DMS 273 (cell line): ENCODE measurements around the gene RIMS3.
"Not testable (repeated sequence)": the region's sequence is repeated elsewhere in the genome, so short reads cannot be mapped to it uniquely, and the experiment has no call there.

Source experiments
- DNase-seq: peaks from one replicate; lab custom pipeline; 2025; ENCODE audit not compliant: unreplicated experiment; lab: John Stamatoyannopoulos, UW

The RIMS3 gene

DNA sequence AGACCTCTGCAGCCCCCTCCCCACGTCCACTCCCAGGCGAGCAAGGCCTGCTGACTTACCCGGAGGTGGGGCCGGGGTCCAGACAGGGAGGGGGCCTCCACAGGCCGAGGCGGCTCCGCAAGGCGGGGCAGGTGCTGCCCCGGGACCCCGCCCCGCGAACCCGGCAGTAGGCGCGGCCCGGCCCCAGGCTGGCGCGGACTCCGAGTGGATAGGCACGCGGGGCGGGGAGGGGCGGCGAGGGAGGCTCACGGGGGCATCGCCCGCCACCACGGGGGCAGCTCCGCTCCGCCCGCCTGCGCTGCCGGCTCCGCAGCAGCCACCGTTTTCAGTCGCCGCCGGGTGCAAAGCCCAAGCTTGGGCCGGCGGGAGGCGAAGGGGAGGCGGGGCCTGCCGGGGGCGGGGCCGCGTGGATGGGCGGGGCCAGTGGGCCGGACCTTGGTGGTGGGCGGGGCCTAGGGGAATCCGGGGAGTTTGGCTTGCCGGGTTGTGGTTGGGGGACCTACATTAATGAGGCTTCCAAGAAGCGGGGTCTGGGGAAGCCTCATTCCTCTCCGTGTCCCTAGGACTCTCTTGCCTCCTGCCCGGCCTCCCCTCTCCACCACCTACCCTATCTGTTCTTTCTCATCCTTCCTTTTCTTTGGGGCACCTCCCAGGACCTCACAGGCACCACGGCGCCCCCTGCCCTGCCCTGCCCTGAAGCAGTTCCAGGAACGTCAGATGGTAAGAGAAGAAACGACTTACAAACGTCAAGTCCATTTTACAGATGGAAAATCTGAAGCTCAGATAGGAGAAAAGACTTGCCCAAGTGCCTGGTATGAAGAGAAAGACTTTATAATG is at the start of gene RIMS3:
Gene RIMS3, minus strand, starts transcription at position 348 of the 837 bp plus-strand sequence. CDS start 23,757 bp downstream, outside the sequence.
- peak; percentile 100 for DNase-seq

DNA sequence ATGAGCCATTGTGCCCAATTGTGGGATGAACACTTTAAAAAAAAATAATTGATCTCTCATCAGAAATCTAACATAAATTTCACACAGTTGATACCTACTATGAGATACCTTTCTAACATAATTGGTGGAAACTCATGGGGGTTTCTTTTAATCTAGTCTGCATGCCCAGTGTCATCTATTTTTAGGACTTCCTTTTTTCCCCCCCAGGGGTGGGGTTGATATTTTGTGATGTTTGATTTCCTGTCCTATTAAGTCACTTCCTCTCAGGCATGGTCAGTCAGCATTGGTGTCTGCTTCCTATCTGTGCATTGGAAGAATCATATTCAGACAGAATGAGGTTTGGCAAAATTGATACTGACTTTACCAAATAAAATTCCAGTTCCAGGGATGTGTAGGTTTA is 47.5 kb upstream of the RIMS3 start:
- DNase-seq: no peak

DNA sequence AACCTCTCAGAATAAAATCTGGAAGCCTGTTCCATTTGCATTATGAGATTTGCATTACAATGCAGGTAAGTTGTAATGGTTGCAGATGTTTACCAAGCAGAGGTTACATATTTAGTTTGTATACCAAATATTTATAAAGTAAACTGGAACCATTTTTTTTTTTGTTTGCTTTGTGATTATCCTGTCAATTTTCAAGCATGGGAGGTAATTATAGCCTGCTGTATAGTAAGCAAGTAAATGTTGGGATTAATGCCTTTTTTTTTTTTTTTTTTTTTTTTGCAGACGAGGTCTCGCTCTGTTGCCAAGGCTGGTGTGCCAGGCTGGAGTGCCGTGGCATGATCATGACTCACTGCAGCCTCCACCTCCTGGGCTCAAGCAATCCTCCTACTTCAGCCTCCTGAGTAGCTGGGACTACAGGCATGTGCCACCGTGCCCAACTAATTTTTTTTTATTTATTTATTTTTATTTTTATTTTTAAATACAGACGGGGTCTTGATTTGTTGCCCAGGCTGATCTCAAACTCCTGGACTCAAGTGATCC is 47.0 kb upstream of the RIMS3 start:
- DNase-seq: no peak

DNA sequence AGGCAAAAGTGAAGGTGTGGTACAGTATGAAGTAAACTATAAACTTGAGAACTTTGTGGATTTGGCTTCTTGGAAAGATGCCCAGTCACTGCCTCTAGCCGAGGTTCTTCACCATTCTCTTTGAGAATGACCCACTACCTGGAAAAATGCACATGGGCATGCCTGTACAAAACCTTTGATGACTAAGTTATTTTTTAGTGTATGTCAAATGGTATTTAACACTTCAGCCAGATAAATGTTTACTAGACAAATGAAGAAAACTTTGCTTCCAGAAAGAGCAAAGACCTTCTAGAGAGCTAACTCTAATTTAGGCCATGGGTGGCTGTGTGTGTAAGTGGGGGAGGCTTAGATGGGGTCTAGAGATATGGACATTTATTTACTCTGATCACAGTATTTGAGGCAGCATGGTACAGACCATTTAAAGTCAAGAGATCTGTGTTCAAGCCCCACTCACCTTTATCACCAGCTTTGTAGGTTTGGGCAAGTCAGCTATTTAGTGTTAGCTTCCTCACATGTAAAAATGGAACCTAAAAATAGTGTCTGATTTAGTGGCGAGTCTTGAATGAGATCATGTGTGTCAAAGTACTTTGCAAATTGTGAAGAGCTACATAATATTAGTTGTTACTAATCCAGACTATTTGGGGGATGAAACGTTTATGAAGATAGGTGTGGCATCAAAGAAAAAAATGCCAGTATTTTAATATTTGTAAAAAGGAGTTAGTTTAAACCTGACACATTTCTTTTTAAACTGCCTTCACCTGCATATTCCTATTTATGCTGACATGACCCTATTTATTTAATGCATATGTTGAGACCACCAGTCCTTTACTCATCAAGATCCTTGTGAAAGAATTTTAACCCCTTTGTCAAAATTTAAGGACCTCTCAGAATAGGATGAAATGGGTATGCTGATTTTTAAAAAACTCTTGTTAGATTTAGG is 46.3 kb upstream of the RIMS3 start:
- DNase-seq: peak; percentile 98

DNA sequence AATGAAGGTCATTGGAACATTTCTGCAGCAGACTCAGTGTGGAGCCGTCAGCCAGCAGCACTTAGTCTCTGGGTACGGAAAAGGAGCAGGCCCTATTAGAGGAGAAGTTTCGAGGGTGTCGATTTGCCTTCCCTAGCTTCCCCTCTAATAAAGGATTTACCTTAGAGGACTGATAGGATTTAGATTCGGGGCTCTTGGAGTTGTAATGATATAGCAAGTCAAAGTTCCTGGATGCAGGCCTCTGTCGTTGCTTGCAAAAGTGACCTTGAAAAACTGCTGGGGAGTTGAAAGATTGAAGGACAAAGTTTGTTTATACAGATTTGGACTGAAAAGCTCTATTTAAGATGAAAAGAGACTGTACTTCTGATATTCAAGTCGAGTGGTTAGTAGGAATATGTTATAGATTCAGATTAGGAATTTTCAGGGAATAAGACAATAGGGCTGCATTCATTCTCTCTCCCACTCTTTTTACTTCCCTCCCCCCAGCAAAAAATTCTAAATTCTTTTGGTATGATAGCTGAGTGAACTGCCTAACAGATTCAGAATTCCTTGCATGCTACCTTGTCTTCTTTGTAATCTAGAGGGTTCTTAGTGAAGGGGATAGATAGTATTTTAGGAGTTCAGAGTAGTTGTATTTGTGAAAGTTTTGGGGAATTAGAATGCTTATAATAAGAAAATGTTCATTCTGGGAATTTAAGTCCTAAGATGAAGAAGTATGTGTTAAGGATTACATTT is 45.3 kb upstream of the RIMS3 start:
- peak; percentile 92 for DNase-seq

DNA sequence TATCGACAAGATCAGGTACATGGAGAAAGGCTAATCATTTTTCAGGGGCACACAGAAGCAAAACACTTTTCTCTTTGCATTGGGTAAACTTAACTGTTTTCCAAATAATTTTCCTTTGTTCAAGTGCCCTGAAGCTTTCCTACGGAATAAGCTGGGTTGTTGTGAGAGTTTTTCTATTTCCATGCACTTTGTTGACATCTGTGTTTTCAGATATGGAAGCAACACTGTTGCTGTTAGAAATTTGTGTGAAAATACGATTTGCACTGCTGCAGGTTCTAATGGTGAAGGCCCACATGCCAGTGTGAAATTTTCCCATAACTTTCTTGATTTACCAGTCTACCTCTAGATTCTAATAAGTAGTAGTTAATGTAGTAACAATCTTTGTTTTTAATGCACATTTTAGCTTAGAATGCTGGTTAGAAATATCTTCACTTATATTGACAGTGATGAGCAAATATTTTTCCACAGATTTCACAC is 44.4 kb upstream of the RIMS3 start:
- no peak for DNase-seq

DNA sequence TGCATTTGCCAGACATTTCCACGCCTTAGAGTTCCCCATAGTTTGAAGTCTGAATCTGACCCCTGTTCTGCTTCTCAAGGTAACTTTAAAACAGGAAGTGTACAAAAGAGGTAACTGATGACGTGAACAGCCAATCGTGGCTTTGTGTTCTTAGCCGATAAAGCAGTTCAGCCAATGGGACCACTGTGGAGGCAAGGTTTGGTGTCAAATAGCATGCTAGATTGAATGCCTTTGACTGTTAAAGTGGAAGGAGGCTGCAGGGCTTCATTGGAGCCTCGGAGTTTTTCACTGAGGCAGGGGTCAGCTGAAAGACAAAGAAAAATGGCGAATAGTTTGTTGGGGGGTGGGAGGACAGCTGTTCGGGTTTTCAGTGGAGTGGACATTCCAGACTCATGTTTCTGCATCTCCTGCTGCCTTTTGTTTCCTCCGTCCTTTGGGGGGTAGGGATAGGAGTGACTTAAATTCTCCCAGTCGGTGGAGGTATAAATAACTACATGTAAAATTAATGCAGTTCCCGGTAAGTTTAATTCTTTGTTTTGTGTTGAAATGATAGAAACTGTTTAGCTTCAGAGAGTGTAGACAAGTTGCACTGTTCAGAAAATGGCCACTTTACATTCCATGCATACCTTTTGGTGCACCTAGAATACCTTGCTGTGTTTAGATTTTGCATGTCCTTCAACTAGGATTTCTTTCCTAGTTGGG is 43.8 kb upstream of the RIMS3 start:
- peak; percentile 100 for DNase-seq

DNA sequence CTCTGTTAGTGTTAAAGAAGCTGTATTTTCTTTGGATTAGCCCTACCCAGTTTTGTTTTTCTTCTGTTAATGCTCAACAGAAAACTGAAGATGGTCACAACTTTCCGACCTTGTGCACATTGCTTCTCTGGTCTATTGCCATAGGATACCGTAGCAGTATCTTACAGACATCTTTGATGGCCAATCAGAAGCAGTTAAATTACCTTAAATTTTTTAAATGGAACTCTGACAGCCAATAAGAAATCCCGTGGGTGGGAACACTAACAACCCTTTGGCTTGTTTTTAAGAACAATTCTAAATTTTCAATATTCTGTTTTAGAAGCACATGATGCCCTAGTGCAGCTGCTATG is 43.2 kb upstream of the RIMS3 start:
- DNase-seq: peak; percentile 100

DNA sequence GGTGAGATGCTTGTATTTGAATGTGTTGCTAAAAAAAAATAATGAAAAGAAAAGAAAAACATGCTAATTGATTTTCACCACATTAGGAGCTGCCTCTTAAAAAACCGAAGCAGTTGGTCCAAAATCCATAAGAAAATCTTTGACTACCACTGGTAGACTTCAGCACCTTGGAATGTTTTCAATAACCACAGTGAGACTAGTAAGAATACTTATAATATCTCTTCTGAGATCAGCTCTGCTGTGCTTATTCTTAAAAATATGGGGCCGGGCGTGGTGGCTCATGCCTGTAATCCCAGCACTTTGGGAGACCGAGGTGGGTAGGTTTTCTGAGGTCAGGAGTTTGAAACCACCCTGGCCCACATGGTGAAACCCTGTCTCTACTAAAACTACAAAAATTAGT is 41.1 kb upstream of the RIMS3 start:
- no peak for DNase-seq

DNA sequence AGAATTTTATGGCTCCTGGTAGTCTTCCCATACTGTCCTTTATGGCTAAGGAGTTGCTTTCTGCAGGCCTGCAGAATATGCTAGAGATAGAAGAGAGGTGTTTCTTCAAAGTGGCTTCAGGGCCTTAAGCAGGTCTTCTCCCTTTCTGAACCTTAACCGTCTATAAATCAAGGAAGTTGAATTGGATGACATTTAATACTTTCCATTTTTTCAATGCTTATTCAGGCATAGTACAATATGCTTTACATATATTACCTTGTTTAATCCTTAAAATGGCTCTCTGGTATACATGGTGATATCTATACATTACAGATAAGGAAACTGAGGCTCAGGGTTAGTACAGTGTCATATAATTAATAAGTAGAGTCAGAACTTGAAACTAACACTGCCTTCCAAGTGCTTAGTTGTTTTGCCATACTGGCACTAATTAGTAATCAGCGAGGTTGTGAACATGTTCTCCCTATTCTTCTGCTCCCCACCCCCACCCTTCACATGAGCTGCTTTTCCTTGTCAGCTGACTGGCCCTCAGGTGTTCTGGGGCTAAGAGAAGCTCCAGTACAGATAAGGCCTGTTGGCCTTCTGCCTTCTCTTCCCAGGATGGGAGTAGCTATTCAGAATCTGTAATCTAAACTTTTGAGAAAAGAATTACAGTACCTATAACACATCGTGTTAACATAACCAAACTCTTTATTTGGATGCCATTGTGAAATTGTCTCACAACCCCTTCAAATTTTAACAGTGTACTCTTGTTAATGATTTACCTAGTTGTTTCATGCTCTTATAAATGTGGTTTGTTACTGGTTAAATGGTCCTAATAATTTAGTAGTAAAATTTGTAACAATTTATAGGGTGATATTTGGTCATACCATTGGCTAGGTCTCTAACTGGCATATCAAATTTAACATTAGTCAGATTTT is 39.6 kb upstream of the RIMS3 start:
- no peak for DNase-seq

DNA sequence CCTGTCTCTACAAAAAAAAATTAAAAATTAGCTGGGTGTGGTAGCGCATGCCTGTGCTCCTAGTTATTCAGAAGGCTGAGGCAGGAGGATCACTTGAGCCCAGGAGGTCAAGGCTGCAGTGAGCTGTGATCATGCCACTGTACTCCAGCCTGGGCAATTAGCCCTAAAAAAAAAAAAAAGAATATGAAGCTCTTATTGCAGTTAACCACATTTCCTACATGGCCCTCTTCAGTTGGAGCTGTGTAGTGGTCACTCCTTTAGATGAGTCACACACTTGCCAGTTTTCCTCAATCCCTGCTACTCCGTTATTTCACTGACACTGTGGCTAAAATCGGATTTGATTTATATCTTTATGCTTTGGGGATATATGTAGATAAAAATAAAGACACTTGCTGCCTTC is 37.8 kb upstream of the RIMS3 start:
- no peak for DNase-seq

DNA sequence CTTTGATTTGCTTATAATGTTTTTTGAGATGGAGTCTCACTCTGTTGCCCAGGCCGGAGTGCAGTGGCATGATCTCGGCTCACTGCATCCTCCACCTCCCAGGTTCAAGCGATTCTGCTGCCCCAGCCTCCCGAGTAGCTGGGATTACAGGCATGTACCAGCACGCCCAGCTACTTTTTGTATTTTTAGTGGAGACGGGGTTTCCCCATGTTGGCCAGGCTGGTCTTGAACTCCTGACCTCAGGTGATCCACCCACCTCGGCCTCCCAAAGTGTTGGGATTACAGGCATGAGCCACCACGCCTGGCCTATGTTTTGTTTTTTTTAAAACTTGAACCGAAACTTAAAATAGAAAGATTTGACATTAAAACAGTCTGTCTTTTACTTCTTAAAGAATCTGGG is 37.3 kb upstream of the RIMS3 start:
- not testable (repeated sequence) for DNase-seq

DNA sequence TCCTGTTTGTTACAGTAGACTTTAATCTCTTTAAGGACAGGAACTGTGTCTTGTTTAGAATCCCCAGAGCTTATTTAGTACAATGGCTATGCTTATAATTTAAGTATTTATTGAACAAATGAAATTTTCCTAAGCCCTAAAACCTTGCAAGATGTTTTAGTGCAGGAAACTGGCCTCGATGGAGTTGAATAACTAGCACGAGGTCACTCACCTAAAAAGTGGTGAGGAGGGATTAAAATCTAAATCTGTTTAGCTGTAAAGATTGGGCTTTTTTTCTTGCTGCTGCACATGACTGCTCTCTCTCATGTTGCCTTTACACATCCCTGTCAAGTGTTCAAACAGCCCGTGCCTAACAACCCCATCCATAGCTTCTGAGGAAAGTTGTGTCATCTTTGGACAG is 36.2 kb upstream of the RIMS3 start:
- no peak for DNase-seq

DNA sequence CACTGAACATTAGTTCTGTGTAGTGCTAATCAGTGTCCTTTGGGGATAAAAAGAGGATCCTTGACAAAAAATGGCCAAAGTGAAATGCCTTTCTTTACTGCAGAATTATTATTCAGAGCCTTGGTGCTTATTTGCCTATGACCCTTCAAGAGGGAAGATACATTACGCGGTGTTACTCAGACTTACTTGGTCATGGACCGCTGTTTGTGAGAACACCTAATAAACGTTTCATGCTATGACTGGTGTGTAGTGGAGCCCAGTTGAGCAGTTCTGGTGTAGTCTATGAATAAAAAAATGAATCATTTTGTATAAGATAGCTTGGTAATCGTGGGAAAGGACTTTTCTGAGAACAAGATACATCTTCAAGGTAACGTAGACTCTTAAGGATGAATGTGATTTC is 34.3 kb upstream of the RIMS3 start:
- no peak for DNase-seq

DNA sequence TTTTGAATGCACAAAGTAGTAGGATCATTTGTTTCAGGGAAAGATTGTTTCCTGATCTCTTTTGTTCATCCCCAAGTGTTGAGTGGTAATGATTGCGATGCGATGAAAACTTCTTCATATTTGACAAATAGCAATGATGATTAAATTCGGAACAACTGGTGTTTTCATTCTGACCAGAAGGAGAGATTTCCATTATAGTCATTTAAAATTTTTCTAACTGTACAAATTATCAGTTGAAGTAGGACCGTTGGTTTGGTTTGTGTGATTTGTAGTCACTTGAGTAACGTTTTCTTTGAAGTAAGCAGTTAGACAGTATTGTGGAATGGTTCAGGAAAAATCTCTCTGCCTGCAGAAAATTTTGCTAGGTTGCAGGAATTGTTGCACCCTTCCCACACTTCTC is 32.0 kb upstream of the RIMS3 start:
- no peak for DNase-seq

DNA sequence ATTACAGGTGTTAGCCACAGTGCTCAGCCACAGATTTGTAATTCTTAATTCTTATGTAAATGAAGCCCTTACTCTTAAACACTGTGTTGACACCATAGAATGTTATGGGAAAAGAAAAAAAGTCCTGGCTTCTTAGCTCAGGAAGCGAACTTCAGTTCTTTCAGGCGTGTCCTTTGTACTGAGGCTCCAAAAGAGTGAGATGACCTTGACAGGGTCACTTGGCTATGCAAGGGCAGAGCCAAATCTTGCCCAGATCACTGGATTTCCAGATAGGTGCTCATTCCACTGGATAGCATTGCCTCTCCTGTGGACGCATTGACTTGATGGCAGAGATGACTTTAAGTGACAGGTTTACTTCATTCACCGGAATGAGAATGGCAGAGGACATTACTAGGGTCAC is 30.8 kb upstream of the RIMS3 start:
- no peak for DNase-seq

DNA sequence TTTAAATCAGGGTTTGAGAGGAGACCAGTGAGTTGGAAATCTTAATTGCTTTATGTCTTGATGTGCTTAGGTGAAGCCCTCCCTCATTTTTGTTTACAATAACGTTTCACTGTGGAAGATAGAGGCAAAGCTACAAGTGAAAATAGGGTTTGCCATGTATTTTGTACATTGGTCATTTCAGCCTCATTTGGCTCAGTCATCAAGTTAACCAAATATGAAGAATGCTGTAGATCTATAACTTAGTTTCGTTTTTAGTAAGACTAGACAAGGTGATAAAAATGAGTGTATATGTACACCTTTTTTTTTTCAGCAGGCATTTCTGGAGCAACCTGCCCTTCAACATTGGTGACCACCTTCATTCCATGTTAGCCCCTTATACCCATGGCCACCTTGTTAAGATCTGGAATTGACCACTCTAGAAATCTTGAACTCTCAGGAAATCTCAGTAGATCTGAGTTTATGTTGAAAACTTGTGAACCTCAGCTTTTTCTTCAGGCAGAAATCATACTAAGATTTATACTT is 28.9 kb upstream of the RIMS3 start:
- no peak for DNase-seq

DNA sequence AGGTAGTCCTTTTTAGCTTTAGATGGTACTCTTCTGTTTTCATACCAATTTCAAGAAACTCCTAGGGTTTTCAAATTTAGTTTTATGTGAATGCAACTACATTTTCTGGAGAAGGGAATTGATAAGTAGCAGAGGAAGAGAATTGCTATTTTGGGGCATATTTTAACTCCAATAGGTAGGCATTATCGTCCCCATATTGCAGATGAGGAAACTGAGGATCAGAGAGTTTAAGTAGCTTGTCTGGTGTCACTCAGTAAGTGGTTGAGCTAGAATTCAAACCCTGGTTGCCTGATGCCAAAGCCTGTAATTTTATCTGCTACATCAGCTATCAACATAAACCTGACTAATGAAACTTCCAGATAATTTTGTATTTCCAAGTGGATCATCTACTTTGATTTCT is 27.9 kb upstream of the RIMS3 start:
- DNase-seq: no peak

DNA sequence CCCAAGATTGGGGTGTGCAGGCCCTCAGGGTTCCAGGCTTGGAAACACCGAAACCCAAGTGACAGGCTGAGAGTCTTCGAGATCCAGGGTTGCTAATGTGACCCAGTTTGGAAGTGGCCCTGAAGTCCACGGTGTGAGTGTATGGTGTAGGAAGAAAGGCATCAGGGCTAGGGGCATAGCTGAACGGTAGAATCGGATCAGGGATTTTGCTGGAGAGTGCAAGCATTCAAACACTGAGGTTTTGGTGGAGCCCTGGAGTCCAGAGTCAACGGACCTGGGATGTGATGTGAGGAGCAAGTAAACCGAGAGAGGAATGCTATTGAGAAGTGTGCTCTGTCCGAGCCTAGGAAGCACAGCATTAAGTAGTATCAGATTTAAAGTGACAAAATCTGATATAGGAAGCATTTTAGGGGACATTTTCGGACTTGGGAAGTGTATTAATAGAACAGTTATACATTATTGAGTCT is 27.0 kb upstream of the RIMS3 start:
- DNase-seq: peak; percentile 100
